Prostate gland (tissue), 2 donors: ENCODE measurements around the gene ITPKB. TPM values are rescaled to one million over a fixed set of nuclear protein-coding genes. Genes with fewer than 3 reads are reported as not detected.

Experiments used
- DNase-seq: peaks from one replicate; pipeline ENCODE4 v3.0.0-alpha.2; 2019; ENCODE audit warnings: low spot score
- H3K27ac ChIP-seq, 2 donors: fragments of 200-600 bp; sonication (generic); 2 replicates each; pipeline ENCODE4 v1.5.1; 2017 to 2019
- H3K27me3 ChIP-seq: fragments of 200-600 bp; sonication (generic); replicated peaks from 2 replicates; pipeline ENCODE4 v1.5.1; 2019; ENCODE audit not compliant: insufficient read depth
- H3K36me3 ChIP-seq, 2 donors: fragments of 200-600 bp; sonication (generic); 1 replicate in 1 of 2; 2 replicates in 1 of 2; pipeline versions ENCODE4 v1.5.1 to v1.8.1; 2017 to 2019
- H3K4me1 ChIP-seq: fragments of 200-600 bp; sonication (generic); replicated peaks from 2 replicates; pipeline ENCODE4 v1.5.1; 2019
- H3K4me3 ChIP-seq, 2 donors: fragments of 200-600 bp; sonication (generic); 2 replicates each; pipeline ENCODE4 v1.5.1; 2017 to 2019
- H3K9me3 ChIP-seq: fragments of 200-600 bp; sonication (generic); 2 replicates; pipeline ENCODE4 v1.5.1; 2017
- CTCF ChIP-seq, 4 experiments: fragments of 200-600 bp in 2 of 4; fragments of 450-650 bp in 2 of 4; sonication (generic) in 2 of 4; IDR thresholded peaks; 1 replicate in 3 of 4; 2 replicates in 1 of 4; pipeline ENCODE4 v1.5.1; 2016 to 2019; ENCODE audit warnings: antibody characterized with exemption in 4 of 4, mild to moderate bottlenecking in 2 of 4, moderate library complexity in 2 of 4
- POLR2A ChIP-seq: fragments of 450-650 bp; IDR thresholded peaks from one replicate; pipeline ENCODE4 v1.6.1; 2016; ENCODE audit warnings: antibody characterized with exemption, mild to moderate bottlenecking
- POLR2AphosphoS5 ChIP-seq: sonication (generic); formaldehyde crosslinking; IDR thresholded peaks from one replicate; pipeline ENCODE4 v1.6.1; 2017; ENCODE audit warnings: antibody characterized with exemption
- WGBS: methylation state at CpG from one replicate; pipeline ENCODE4 v1.1.5; 2018; 5-methylcytosine and 5-hydroxymethylcytosine counted together
- intact Hi-C: fragments of 100-400 bp; cut with DNase I; formaldehyde crosslinking; loops from one replicate; pipeline ENCODE4 v1.14.2; 2022
- total RNA-seq, 2 donors: library from RNA; depleted of rRNA; stranded (reverse); fragments of >200 nt; gene quantifications; one replicate each; pipeline ENCODE4 v1.1.0, GENCODE V29; 2016

Gene ITPKB
- total RNA-seq, 2 donors from 2014 or later = 47.5 to 49.2 TPM

- no peak for DNase-seq
- TF ChIP-seq POLR2AphosphoS5 = no peak
- TF ChIP-seq POLR2A = no peak
- TF ChIP-seq CTCF (IDR thresholded peaks at IDR 0.05) = no peak
- peaks cover 16% of the 10 kb centered on the region for H3K4me1 ChIP-seq
- no peaks in the 10 kb centered on the region for H3K27me3 ChIP-seq
- intact Hi-C loops = no loop called here
- peaks cover 3 to 15% of the 10 kb centered on the region in 2 donors for H3K36me3 ChIP-seq
- H3K27ac ChIP-seq = no peak overlapping the region
- H3K4me3 ChIP-seq = no peak overlapping the region
- 93% methylated on average over 16 of the region's 16 CpGs for WGBS
- H3K9me3 ChIP-seq = no peaks in the 10 kb centered on the region
Measured at GRCh38 chr1:226646870-226647449, 92.1 kb downstream of the ITPKB start.

DNA sequence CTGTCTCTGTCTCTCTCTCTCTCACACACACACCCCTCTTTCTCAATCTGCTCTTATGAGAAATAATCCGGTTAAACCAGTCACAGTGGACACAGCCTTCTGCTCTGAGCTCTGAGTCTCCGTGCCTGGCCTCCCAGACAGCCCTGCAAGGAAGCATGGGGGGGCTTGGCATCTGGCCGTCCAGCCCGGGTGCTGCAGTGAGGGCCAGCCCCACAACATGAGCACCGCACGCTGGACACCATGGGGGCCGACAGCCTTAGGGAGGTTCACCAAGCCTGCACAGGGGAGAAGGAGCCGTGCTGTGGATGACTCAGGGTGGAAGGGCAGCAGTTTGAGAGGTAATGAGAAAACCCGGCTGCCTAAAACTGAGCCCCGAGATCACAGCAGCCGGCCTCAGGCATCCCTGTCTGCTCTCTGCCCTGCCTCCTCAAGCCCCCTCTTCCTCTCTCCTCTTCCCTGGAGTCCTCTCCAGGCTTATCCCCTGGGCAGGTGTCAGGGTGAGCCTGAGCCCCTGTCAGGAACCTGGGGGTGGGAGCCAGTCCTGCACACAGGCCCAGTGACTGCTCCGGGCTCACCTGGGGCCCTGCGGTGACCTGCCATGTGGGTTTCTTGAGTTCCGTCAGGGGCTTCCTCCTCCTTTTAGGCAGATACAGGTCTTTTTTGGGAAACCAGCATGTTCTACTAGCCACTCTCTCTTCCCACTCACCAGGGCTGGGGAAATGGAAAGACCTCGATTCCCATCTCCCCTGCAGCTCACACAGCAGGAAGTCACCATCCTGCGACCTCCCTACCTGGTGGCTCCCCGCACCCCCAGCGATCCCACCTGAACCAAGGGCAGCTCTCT, 92.8 kb downstream of the ITPKB start:
- peaks cover 3 to 15% of the 10 kb centered on the region in 2 donors for H3K36me3 ChIP-seq

GRCh38 chr1:226645279-226645976, 93.7 kb downstream of the ITPKB start:
- H3K36me3 ChIP-seq = peaks cover 3 to 15% of the 10 kb centered on the region in 2 donors
- H3K27ac ChIP-seq = peak overlapping the region; percentile 51 to 63

More for the DNA sequence above, 92.8 kb downstream of the ITPKB start:
- H3K4me1 ChIP-seq = peaks cover 16% of the 10 kb centered on the region
- intact Hi-C loops = no loop called here
- H3K9me3 ChIP-seq = no peaks in the 10 kb centered on the region
- no peaks in the 10 kb centered on the region for H3K27me3 ChIP-seq
- TF ChIP-seq POLR2AphosphoS5 (peak; percentile 68), CTCF (IDR thresholded peaks at IDR 0.05) (no peak), POLR2A (no peak)
- H3K4me3 ChIP-seq = no peak overlapping the region
- peak overlapping the region; percentile 51 to 63 for H3K27ac ChIP-seq
- peak; percentile 43 for DNase-seq
- WGBS = 66% methylated on average over 18 of the region's 18 CpGs

GRCh38 chr1:226644541-226645176, 94.4 kb downstream of the ITPKB start:
- Histone ChIP-seq H3K36me3 (peaks cover 3 to 15% of the 10 kb centered on the region in 2 donors), H3K27ac (peak overlapping the region in 1 of 2 donors; percentile 63), H3K4me3 (no peak overlapping the region), H3K27me3 (no peaks in the 10 kb centered on the region), H3K4me1 (peaks cover 16% of the 10 kb centered on the region), H3K9me3 (no peaks in the 10 kb centered on the region)
- intact Hi-C loops = no loop called here
- whole genome bisulfite sequencing = 83% methylated on average over 10 of the region's 10 CpGs
- TF ChIP-seq POLR2A (no peak), CTCF (IDR thresholded peaks at IDR 0.05) (no peak), POLR2AphosphoS5 (no peak)
- DNase-seq = no peak

More at GRCh38 chr1:226645279-226645976, 93.7 kb downstream of the ITPKB start:
- Histone ChIP-seq H3K4me1 (peaks cover 16% of the 10 kb centered on the region), H3K27me3 (no peaks in the 10 kb centered on the region), H3K9me3 (no peaks in the 10 kb centered on the region), H3K4me3 (no peak overlapping the region)
- WGBS = 80% methylated on average over 10 of the region's 10 CpGs
- TF ChIP-seq POLR2AphosphoS5 = no peak
- no peak for TF ChIP-seq POLR2A
- TF ChIP-seq CTCF (IDR thresholded peaks at IDR 0.05) = no peak
- intact Hi-C loops = no loop called here
- DNase-seq = no peak
